ENCODE data around the gene KDSR.

GRCh38 chr18:63409301-63409700, 42.3 kb upstream of the KDSR start:
- no peak for TF ChIP-seq CTCF (conservative IDR thresholded peaks at IDR 0.05; ENCODE audit: low read depth, low read length)
- TF ChIP-seq EZH2 (IDR thresholded peaks at IDR 0.05; ENCODE audit: borderline replicate concordance, low read depth, low read length, poor library complexity, severe bottlenecking): no peak
